Daoy (cell line): ENCODE data around the gene TEX28. TPM values are rescaled to one million over a fixed set of nuclear protein-coding genes. Genes with fewer than 3 reads are reported as not detected.
"Not testable (repeated sequence)": the region's sequence is repeated elsewhere in the genome, so short reads cannot be mapped to it uniquely, and the experiment has no call there.

Experiments
- DNase-seq: peaks from one replicate; pipeline ENCODE4 v3.0.0-alpha.2; 2015; ENCODE audit warnings: low read depth
- total RNA-seq: library from RNA; depleted of rRNA; stranded (reverse); fragments of >200 nt; shearing (Covaris generic); gene quantifications from 2 replicates; pipeline ENCODE4 v1.2.3, GENCODE V29; 2014; rRNA removed

The TEX28 gene
- total RNA-seq, 1 experiment from 2014 or later = not detected

DNA sequence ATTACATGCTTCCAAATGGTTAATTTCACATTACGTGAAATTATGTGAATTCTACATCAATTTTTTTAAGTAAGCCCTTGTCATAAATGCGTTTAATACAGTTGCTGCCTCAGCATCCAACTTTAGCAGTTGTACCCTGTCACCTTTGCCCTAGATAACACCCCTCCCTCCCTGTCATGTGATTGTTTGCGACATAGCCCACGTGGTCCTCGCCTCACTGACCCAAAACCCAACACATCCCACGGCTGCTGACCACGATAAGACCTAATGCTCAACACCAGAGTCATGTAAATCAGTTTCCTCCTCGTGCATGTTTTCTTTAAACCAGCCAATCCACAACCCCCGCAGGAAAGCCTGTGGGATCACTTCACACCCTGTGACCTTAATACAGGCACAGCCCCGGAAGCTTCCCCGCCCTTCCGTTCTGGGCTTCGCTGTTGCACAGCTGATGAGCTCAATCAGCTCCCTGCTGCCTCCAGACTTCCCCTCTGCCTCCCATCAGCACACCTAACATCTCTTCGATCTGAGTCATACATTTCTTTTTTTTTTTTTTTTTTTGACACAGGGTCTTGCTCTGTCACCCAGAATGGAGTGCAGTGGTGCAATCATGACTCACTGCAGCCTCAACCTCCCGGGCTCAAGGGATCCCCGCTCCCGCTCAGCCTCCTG lies 47.4 kb downstream of the TEX28 start:
- DNase-seq = not testable (repeated sequence)

DNA sequence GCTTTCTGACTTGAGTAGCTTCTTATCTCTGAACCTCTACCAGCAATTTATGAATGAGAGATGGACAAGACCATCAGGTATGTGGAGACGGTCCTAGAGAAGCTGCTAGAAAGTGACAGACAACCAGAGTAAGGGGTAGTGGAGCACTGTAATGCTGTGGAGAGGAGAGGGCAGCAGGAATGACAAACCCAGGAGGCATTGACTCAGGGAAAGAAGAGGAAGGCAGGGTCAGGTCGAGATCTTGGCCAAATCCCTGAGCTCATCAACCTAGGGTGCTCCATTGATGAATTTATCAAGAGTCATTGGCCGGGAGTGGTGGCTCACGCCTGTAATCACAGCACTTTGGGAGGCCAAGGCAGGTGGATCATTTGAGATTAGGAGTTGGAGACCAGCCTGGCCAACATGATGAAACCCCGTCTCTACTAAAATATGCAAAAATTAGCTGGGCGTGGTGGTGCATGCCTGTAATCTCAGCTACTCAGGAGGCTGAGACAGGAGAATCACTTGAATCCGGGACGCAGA lies 54.9 kb downstream of the TEX28 start:
- not testable (repeated sequence) for DNase-seq

DNA sequence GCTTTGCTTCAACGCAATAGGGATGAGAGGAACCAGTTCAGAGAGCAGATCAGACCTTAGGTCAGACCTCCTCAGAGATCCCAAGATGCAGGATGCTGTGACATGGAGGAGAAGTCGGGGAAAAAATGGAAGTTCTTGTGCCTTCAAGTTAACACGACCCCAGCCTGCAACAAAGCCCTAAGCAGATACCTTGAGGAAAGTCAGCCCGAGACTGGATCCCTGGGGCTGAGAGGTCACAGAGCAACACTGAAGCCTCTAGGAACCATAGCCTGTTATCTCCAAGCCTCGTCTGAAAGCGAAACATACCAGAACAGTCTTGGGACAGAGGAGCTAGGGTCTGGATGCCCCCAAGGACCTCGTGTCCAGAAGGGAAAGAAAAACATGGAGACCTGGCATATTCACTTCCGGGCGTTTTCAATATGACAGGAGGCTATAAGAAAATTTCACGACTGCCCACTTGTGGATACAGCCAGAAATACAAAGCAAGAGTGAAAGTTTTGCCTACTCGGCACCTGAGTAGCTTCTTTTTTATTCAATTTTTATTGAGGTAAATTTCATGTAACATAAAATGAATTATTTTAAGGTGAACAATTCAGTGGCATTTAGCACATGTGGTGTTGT lies 55.9 kb downstream of the TEX28 start:
- not testable (repeated sequence) for DNase-seq

DNA sequence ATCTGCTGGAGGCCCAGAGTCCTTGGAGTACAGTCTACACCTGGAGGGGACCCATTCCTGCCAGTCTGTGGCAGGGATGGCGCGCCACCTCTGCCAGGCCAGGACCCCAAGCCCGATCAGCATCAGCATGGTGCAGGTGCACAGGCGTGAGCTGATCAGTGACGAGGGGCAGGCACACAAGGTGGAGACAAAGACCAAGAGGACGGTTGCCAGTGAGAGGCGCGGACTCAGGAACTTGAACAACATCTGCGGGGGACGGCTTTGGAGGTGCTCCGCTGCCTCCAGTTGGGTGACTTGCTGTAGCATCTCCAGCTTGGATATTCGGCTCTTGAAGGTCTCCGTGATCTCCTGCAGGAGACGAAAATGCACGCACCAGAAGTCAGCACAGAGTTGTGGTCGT lies 61.3 kb downstream of the TEX28 start:
- DNase-seq = not testable (repeated sequence)

DNA sequence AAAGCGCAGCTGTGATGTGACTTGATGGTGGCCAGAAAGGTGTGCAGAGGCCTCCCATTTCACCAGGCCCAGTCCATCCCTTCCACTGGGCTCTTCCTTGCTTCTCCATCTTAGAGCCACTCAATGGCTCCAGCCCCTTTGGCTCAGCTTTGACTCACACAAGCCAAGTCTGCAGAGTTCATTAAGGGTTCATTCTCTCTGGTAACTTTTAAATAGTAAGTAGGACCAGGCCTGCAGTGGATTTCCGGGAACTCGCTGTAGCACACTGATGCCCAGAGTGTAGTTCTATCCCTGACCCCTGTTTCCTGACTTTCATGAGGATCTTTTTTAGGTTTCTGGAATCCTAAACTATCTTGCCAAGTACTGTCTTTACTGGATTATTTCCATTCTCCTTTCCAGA lies 63.5 kb downstream of the TEX28 start:
- DNase-seq = not testable (repeated sequence)

DNA sequence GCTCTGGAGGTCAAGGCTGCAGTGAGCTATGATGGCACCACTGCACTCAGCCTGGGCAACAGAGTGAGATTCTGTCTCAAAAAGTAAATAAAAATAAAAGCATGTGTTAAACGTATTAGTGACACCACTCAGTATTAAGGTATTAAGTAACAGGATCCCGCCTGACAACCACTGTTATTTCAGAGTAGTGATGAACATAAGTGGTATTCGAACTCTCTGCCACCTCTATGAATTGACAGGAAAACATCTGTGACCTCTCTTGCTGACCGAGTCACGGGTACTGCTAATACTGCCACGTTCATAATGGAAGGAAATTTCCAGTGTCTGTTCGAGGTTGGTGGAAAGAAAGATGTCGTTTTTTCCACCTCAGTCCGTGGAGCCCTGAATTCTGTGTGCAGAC lies 68.2 kb downstream of the TEX28 start:
- DNase-seq = not testable (repeated sequence)

DNA sequence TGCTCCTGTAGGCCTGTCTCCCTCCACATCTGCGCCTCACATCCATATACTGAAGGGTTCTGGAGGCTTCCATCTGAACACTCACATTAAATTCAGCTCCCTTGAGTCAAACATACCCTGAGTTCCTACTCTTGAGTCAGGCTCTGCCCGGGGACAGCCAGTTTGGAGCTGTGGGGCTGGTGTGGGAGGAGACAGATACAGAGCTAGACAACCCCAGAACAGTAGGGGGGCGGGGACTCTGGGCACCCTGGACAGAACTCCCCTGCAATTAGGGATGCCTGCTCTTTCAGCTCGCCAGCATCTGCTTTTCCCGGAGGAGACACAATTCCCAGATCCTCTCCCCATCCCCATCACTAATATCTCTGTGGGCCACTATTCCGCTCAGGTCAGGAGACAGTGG lies 69.6 kb downstream of the TEX28 start:
- DNase-seq = not testable (repeated sequence)

Other genes starting within 250 kb of the TEX28 start
- gene MECP2, start 197.4 kb downstream of the TEX28 start, total RNA-seq = 12.1 and 14.2 TPM in 2 replicates
- not detected in 2 replicates for gene OPN1LW, start 150.9 kb downstream of the TEX28 start, total RNA-seq
- not detected in 2 replicates for gene OPN1MW, start 112.5 kb downstream of the TEX28 start, total RNA-seq
- not detected in 2 replicates for gene OPN1MW2, start 75.4 kb downstream of the TEX28 start, total RNA-seq
- gene OPN1MW3, start 37.5 kb downstream of the TEX28 start, total RNA-seq = not detected in 2 replicates
- 0.06 TPM in 1 of 2 replicates, not detected in the other for gene TKTL1, start 671 bp upstream of the TEX28 start, total RNA-seq
- gene FLNA, start 79.5 kb upstream of the TEX28 start, total RNA-seq = 721 and 801 TPM in 2 replicates
- 9.0 and 15.1 TPM in 2 replicates for gene EMD, start 84.2 kb upstream of the TEX28 start, total RNA-seq
- 3,278 and 3,646 TPM in 2 replicates for gene RPL10, start 103.3 kb upstream of the TEX28 start, total RNA-seq
- 7.2 and 28.4 TPM in 2 replicates for gene DNASE1L1, start 114.1 kb upstream of the TEX28 start, total RNA-seq
- gene TAFAZZIN, start 116.4 kb upstream of the TEX28 start, total RNA-seq = 9.0 and 14.9 TPM in 2 replicates
- gene ATP6AP1, start 133.6 kb upstream of the TEX28 start, total RNA-seq = 26.3 and 30.9 TPM in 2 replicates
- 71.6 and 103 TPM in 2 replicates for gene GDI1, start 142.0 kb upstream of the TEX28 start, total RNA-seq
- gene FAM50A, start 149.0 kb upstream of the TEX28 start, total RNA-seq = 32.8 and 44.2 TPM in 2 replicates
- gene PLXNA3, start 163.2 kb upstream of the TEX28 start, total RNA-seq = 1.5 and 15.6 TPM in 2 replicates
- gene LAGE3, start 184.2 kb upstream of the TEX28 start, total RNA-seq = 50.7 and 51.3 TPM in 2 replicates
- gene UBL4A, start 191.5 kb upstream of the TEX28 start, total RNA-seq = 36.6 and 54.3 TPM in 2 replicates
- gene SLC10A3, start 195.5 kb upstream of the TEX28 start, total RNA-seq = 15.7 and 22.6 TPM in 2 replicates
- gene FAM3A, start 221.1 kb upstream of the TEX28 start, total RNA-seq = 8.2 and 11.3 TPM in 2 replicates